Loucy (cell line): Measurements from ENCODE around the gene MMP11.

Experiments
- H2AFZ ChIP-seq: fragments of 200-600 bp; sonication (generic); 2 replicates; pipeline ENCODE4 v1.6.0; 2016; ENCODE audit warnings: antibody characterized with exemption, mild to moderate bottlenecking, low read length, moderate library complexity
- H3F3A ChIP-seq: fragments of 200-600 bp; 2 replicates; pipeline ENCODE4 v1.6.0; 2016; ENCODE audit warnings: antibody characterized with exemption, low read depth, mild to moderate bottlenecking
- H3K27me3 ChIP-seq: fragments of 200-600 bp; sonication (generic); 2 replicates; pipeline ENCODE4 v1.6.1; 2014; ENCODE audit warnings: low read length, mild to moderate bottlenecking; ENCODE audit not compliant: insufficient read depth, poor library complexity, severe bottlenecking
- H3K36me3 ChIP-seq: fragments of 200-600 bp; sonication (generic); 2 replicates; pipeline ENCODE4 v1.6.1; 2016; ENCODE audit warnings: low read length; ENCODE audit not compliant: insufficient read depth
- H3K4me1 ChIP-seq: fragments of 200-600 bp; sonication (generic); 2 replicates; pipeline ENCODE4 v1.5.1; 2014; ENCODE audit warnings: low read length, mild to moderate bottlenecking; ENCODE audit not compliant: insufficient read depth, poor library complexity, severe bottlenecking
- H3K4me2 ChIP-seq: fragments of 200-600 bp; sonication (generic); 2 replicates; pipeline ENCODE4 v1.6.0; 2014; ENCODE audit warnings: antibody characterized with exemption, low read length, low read depth, mild to moderate bottlenecking; ENCODE audit not compliant: poor library complexity, severe bottlenecking
- H3K4me3 ChIP-seq: fragments of 200-600 bp; sonication (generic); 2 replicates; pipeline ENCODE4 v1.5.1; 2014; ENCODE audit warnings: low read length, mild to moderate bottlenecking, mixed read lengths; ENCODE audit not compliant: poor library complexity, severe bottlenecking
- H3K79me2 ChIP-seq: fragments of 200-600 bp; sonication (generic); 2 replicates; pipeline ENCODE4 v1.6.1; 2014; ENCODE audit warnings: low read length; ENCODE audit not compliant: insufficient read depth
- H3K9ac ChIP-seq: fragments of 200-600 bp; sonication (generic); 2 replicates; pipeline ENCODE4 v1.6.0; 2014; ENCODE audit warnings: mild to moderate bottlenecking, low read depth, low read length, moderate library complexity; ENCODE audit not compliant: poor library complexity, severe bottlenecking
- H3K9me2 ChIP-seq: fragments of 200-600 bp; sonication (generic); replicated peaks from 2 replicates; pipeline ENCODE4 v1.6.1; 2016; ENCODE audit warnings: low read depth, low read length, mixed read lengths
- H3K9me3 ChIP-seq: fragments of 200-600 bp; sonication (generic); 2 replicates; pipeline ENCODE4 v1.6.1; 2014; ENCODE audit warnings: mild to moderate bottlenecking, antibody characterized with exemption, low read length, low read depth; ENCODE audit not compliant: insufficient read depth
- H4K20me1 ChIP-seq: fragments of 200-600 bp; sonication (generic); 2 replicates; pipeline ENCODE4 v1.6.0; 2014; ENCODE audit warnings: antibody characterized with exemption, low read length, mild to moderate bottlenecking; ENCODE audit not compliant: insufficient read depth, poor library complexity, severe bottlenecking
- EZH2phosphoT487 ChIP-seq: fragments of 200-600 bp; IDR thresholded peaks from 2 replicates; pipeline ENCODE4 v1.6.1; 2018; ENCODE audit warnings: antibody characterized with exemption, mild to moderate bottlenecking, moderate library complexity, borderline replicate concordance
- TF ChIP-seq, protein P1 (sequence below): fragments of 200-600 bp; sonication (generic); conservative IDR thresholded peaks from 2 replicates; pipeline ENCODE4 v1.5.1; 2014; ENCODE audit warnings: mild to moderate bottlenecking, antibody characterized with exemption, low read length

MMP11 gene

GRCh38 chr22:23756891-23757290 lies 15.8 kb upstream of the MMP11 start:
- Histone ChIP-seq H3K79me2 (no peaks in the 10 kb centered on the region), H3K9me2 (no peaks in the 10 kb centered on the region), H3K4me3 (peak overlapping the region; percentile 0), H3F3A (peaks cover 3% of the 10 kb centered on the region; the same call in 1 of the 2 replicates), H3K36me3 (no peaks in the 10 kb centered on the region), H3K4me1 (peaks cover 21% of the 10 kb centered on the region), H2AFZ (peak overlapping the region; percentile 14), H4K20me1 (no peaks in the 10 kb centered on the region), H3K27me3 (no peaks in the 10 kb centered on the region), H3K9me3 (no peaks in the 10 kb centered on the region), H3K4me2 (peak overlapping the region; percentile 51), H3K9ac (peak overlapping the region; percentile 48)
- no peak for TF ChIP-seq EZH2phosphoT487
- TF ChIP-seq, protein P1, sequence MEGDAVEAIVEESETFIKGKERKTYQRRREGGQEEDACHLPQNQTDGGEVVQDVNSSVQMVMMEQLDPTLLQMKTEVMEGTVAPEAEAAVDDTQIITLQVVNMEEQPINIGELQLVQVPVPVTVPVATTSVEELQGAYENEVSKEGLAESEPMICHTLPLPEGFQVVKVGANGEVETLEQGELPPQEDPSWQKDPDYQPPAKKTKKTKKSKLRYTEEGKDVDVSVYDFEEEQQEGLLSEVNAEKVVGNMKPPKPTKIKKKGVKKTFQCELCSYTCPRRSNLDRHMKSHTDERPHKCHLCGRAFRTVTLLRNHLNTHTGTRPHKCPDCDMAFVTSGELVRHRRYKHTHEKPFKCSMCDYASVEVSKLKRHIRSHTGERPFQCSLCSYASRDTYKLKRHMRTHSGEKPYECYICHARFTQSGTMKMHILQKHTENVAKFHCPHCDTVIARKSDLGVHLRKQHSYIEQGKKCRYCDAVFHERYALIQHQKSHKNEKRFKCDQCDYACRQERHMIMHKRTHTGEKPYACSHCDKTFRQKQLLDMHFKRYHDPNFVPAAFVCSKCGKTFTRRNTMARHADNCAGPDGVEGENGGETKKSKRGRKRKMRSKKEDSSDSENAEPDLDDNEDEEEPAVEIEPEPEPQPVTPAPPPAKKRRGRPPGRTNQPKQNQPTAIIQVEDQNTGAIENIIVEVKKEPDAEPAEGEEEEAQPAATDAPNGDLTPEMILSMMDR: no peak

DNA sequence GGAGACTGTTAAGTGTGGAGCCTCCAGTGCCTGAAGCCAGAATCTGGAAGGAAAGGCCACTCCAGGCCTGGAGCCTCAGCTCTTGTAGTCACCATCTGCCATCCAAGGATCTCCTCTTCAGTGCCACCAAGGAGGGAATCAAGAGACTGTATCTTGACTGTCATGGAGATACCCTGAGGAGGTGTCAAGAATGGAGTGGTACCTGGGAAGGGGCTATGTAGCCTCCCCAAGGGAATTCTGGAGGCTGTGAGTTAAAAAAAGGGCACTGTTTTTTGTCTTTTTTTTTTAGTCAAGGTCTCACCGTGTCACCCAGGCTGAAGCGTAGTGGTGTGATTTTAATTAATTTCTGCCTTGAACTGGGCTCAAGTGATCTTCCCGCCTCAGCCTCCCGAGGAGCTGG lies 13.1 kb upstream of the MMP11 start:
- Histone ChIP-seq H3K4me3 (no peak overlapping the region), H3K9ac (no peak overlapping the region), H3K4me2 (no peak overlapping the region), H3K27me3 (no peaks in the 10 kb centered on the region), H4K20me1 (no peaks in the 10 kb centered on the region), H3K79me2 (no peaks in the 10 kb centered on the region), H3F3A (peaks cover 3% of the 10 kb centered on the region; the same call in 1 of the 2 replicates), H3K9me2 (no peaks in the 10 kb centered on the region), H3K36me3 (no peaks in the 10 kb centered on the region), H2AFZ (no peak overlapping the region), H3K9me3 (no peaks in the 10 kb centered on the region), H3K4me1 (peaks cover 30% of the 10 kb centered on the region)
- no peak for TF ChIP-seq EZH2phosphoT487
- TF ChIP-seq, protein P1: no peak

DNA sequence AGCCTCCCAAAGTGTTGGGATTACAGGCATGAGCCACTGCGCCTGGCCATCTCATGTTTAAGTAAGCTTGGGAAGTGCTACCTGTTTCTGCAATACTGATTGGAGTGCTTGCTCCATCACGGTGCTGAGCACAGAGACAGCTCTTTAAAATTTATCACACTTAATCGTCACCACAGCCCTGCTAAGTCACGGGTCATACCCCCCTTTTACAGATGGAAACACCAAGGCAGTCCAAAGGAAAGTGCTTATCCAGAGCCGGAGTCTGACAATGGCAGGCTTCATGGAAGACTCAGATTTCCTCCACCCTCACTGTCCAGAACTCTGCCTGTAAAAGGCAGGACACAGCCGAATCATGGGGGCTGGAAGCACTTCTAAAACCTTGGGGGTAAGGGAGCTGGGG lies 12.6 kb upstream of the MMP11 start:
- Histone ChIP-seq H3K27me3 (no peaks in the 10 kb centered on the region), H2AFZ (no peak overlapping the region), H3K9me3 (no peaks in the 10 kb centered on the region), H3K79me2 (no peaks in the 10 kb centered on the region), H3F3A (peaks cover 2% of the 10 kb centered on the region; the same call in 1 of the 2 replicates), H3K4me1 (peaks cover 30% of the 10 kb centered on the region), H3K4me2 (no peak overlapping the region), H3K36me3 (no peaks in the 10 kb centered on the region), H3K9me2 (no peaks in the 10 kb centered on the region), H3K4me3 (no peak overlapping the region), H4K20me1 (no peaks in the 10 kb centered on the region), H3K9ac (no peak overlapping the region)
- TF ChIP-seq, protein P1: no peak
- no peak for TF ChIP-seq EZH2phosphoT487
